B cell (primary cell): Measurements from ENCODE around the gene CAMK2D. TPM values are rescaled to one million over a fixed set of nuclear protein-coding genes. Genes with fewer than 3 reads are reported as not detected.

Experiments used
- ATAC-seq: fragments of 200-7000 bp; cut with Tn5 transposase; one replicate; pipeline ENCODE4 v1.10.0; 2021; ENCODE audit warnings: low read depth, mild to moderate bottlenecking, moderate number of reproducible peaks, moderate library complexity
- CTCF ChIA-PET: fragments of 350-600 bp; sonication (Branson Sonifier 250); formaldehyde crosslinking; loops from one replicate; lab custom pipeline; 2021; ENCODE audit warnings: antibody characterized with exemption, inconsistent platforms; lab: Charles Lee
- POLR2A ChIA-PET: fragments of 350-600 bp; sonication (Branson Sonifier 250); formaldehyde crosslinking; loops from one replicate; lab custom pipeline; 2021; ENCODE audit warnings: antibody characterized with exemption; lab: Charles Lee
- DNase-seq: peaks from one replicate; pipeline ENCODE4 v3.0.0; 2013
- H2AFZ ChIP-seq: 2 replicates; pipeline ENCODE4 v1.6.1; 2012; ENCODE audit warnings: mild to moderate bottlenecking, low read depth, low read length; ENCODE audit not compliant: insufficient read depth, poor library complexity, severe bottlenecking
- H3K27ac ChIP-seq, 2 donors: 1 replicate in 1 of 2; 2 replicates in 1 of 2; pipeline ENCODE4 v1.5.1; 2012 to 2013; ENCODE audit warnings: low read length in 2 of 2, mild to moderate bottlenecking in 2 of 2, moderate library complexity in 1 of 2
- H3K27me3 ChIP-seq, 4 experiments: fragments of 200-600 bp in 1 of 4; sonication (generic) in 1 of 4; replicated peaks in 1 of 4; 1 replicate in 2 of 4; 2 replicates in 2 of 4; pipeline versions ENCODE4 v1.6.1 to v1.7.0; 2013 to 2016; ENCODE audit warnings: low read length in 3 of 4, mild to moderate bottlenecking in 2 of 4, mixed read lengths in 1 of 4, moderate library complexity in 1 of 4; ENCODE audit not compliant: insufficient read depth in 4 of 4, control insufficient read depth in 3 of 4; ENCODE audit errors: control extremely low read depth in 1 of 4
- H3K36me3 ChIP-seq, 2 experiments: replicated peaks in 1 of 2; 1 replicate in 1 of 2; 2 replicates in 1 of 2; pipeline versions ENCODE4 v1.6.1 to v1.7.1; 2013; ENCODE audit warnings: low read length in 1 of 2; ENCODE audit not compliant: insufficient read depth in 2 of 2, control insufficient read depth in 1 of 2; ENCODE audit errors: control extremely low read depth in 1 of 2, extremely low read depth in 1 of 2
- H3K4me1 ChIP-seq, 2 donors: fragments of 200-600 bp in 1 of 2; sonication (generic) in 1 of 2; 1 replicate in 1 of 2; 2 replicates in 1 of 2; pipeline versions ENCODE4 v1.5.1 to v1.6.1; 2013 to 2017; ENCODE audit warnings: low read length in 2 of 2; ENCODE audit not compliant: control insufficient read depth in 2 of 2, insufficient read depth in 2 of 2
- H3K4me2 ChIP-seq: replicated peaks from 2 replicates; pipeline ENCODE3; 2012; ENCODE audit warnings: mild to moderate bottlenecking, low read depth, low read length; ENCODE audit not compliant: poor library complexity, severe bottlenecking
- H3K4me3 ChIP-seq, 5 experiments: fragments of 200-600 bp in 1 of 5; sonication (generic) in 1 of 5; 1 replicate in 3 of 5; 2 replicates in 2 of 5; pipeline versions ENCODE4 v1.5.1 to v1.7.0; 2011 to 2016; ENCODE audit warnings: low read length in 4 of 5, mild to moderate bottlenecking in 4 of 5, low read depth in 2 of 5, control low read depth in 1 of 5, moderate library complexity in 1 of 5; ENCODE audit not compliant: insufficient read depth in 1 of 5; ENCODE audit errors: control extremely low read depth in 1 of 5, extremely low read depth in 1 of 5
- H3K79me2 ChIP-seq: fragments of 200-600 bp; sonication (generic); one replicate; pipeline ENCODE4 v1.6.0; 2016; ENCODE audit warnings: low read length; ENCODE audit not compliant: control insufficient read depth, insufficient read depth
- H3K9ac ChIP-seq: fragments of 200-600 bp; sonication (generic); 2 replicates; pipeline ENCODE4 v1.6.1; 2017; ENCODE audit warnings: mild to moderate bottlenecking, low read length, moderate library complexity
- H3K9me3 ChIP-seq, 3 donors: one replicate each; pipeline versions ENCODE4 v1.6.1 to v1.7.1; 2013; ENCODE audit warnings: low read length in 2 of 3; ENCODE audit not compliant: control insufficient read depth in 2 of 3, insufficient read depth in 1 of 3; ENCODE audit errors: control extremely low read depth in 1 of 3
- H4K20me1 ChIP-seq: 2 replicates; pipeline ENCODE4 v1.6.0; 2012; ENCODE audit warnings: mild to moderate bottlenecking, low read length; ENCODE audit not compliant: insufficient read depth, control insufficient read depth, poor library complexity, severe bottlenecking
- H3K27ac Mint-ChIP-seq: one replicate; pipeline ENCODE4 v1.8.0; 2021; ENCODE audit warnings: mixed read lengths
- H3K27me3 Mint-ChIP-seq: one replicate; pipeline ENCODE4 v1.8.0; 2021; ENCODE audit warnings: mixed read lengths
- H3K4me1 Mint-ChIP-seq: one replicate; pipeline ENCODE4 v1.8.0; 2021; ENCODE audit warnings: mixed read lengths
- H3K4me3 Mint-ChIP-seq: one replicate; pipeline ENCODE4 v1.8.0; 2021; ENCODE audit warnings: mixed read lengths
- H3K9me3 Mint-ChIP-seq: one replicate; pipeline ENCODE4 v1.8.0; 2022; ENCODE audit warnings: mixed read lengths; ENCODE audit not compliant: insufficient read depth
- CTCF ChIP-seq: fragments of 200-600 bp; IDR thresholded peaks from one replicate; pipeline ENCODE4 v1.8.0; 2022; ENCODE audit warnings: antibody characterized with exemption, mild to moderate bottlenecking
- EZH2 ChIP-seq: IDR thresholded peaks from 2 replicates; pipeline ENCODE4 v1.6.1; 2012; ENCODE audit warnings: borderline replicate concordance, low read depth, mild to moderate bottlenecking, moderate library complexity, low read length; ENCODE audit not compliant: insufficient read depth, poor library complexity, severe bottlenecking
- WGBS: methylation state at CpG from one replicate; pipeline ENCODE4 v1.1.5; 2013; ENCODE audit warnings: missing lambda C conversion rate; ENCODE audit not compliant: insufficient coverage; 5-methylcytosine and 5-hydroxymethylcytosine counted together
- intact Hi-C: fragments of 100-400 bp; cut with micrococcal nuclease; formaldehyde crosslinking; loops from one replicate; pipeline ENCODE4 v1.10.0; 2022
- polyA plus RNA-seq: library from polyadenylated mRNA; depleted of rRNA; stranded (reverse); fragments of >200 nt; gene quantifications from 2 replicates; pipeline ENCODE4 v1.2.3, GENCODE V29; 2012
- total RNA-seq, 2 donors: library from RNA; stranded (reverse); fragments of 120-200 nt in 1 of 2; gene quantifications; 1 replicate in 1 of 2; 2 replicates in 1 of 2; pipeline versions ENCODE4 v1.2.3 to v1.2.4, GENCODE V29; 2013 to 2022

The CAMK2D gene
- total and polyA plus RNA-seq, 2 donors (not counting 1 experiment from before 2014, with no cell fraction given) = 26.3 to 57.0 TPM

DNA sequence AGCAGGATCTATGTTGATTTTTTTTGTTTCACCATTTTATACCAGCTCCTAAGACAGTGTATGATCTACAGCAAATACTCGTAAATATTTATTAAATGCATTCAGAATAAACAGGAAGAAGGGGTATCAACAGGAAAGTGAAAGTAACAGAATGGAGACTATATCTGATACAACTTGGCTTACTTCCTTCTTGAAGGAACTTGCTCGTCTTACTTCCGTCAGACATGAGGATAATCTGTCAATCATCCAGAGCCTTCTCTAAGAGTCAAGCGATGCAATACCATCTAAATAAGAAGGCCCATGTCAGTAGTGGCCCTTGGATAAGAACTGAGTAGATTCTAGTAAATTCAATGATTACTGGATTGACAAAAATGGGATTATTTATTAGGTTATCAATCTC lies 84.2 kb downstream of the CAMK2D start:
- peak overlapping the region; percentile 86 for H3K27ac Mint-ChIP-seq
- H3K9me3 Mint-ChIP-seq = peaks cover 4% of the 10 kb centered on the region
- Histone ChIP-seq H3K27me3 (no peaks in the 10 kb centered on the region), H3K36me3 (peaks cover 0 to 20% of the 10 kb centered on the region in 2 experiments), H2AFZ (peak overlapping the region; percentile 49), H4K20me1 (no peaks in the 10 kb centered on the region), H3K9ac (peak overlapping the region; percentile 19), H3K4me3 (peak overlapping the region in 1 of 5 experiments; percentile 50), H3K79me2 (peaks cover 90% of the 10 kb centered on the region), H3K27ac (peak overlapping the region; percentile 53 to 67), H3K9me3 (peaks cover 0 to 3% (median 0%) of the 10 kb centered on the region in 3 donors), H3K4me2 (peak overlapping the region; percentile 53), H3K4me1 (peaks cover 36% of the 10 kb centered on the region in 2 donors)
- POLR2A ChIA-PET = interaction anchor here (1.9 kb wide), 1 partner anchor 83 kb away, joined by 4 read pairs; no protein-coding TSS in a partner anchor
- peaks cover 59% of the 10 kb centered on the region for H3K4me1 Mint-ChIP-seq
- peak overlapping the region; percentile 76 for H3K4me3 Mint-ChIP-seq
- intact Hi-C loops = loop anchor here (5.0 kb wide), 1 partner anchor 35 kb away; no protein-coding TSS in a partner anchor
- H3K27me3 Mint-ChIP-seq = no peaks in the 10 kb centered on the region
- CTCF ChIA-PET = interaction anchor here (1.2 to 2.9 kb wide), 5 partner anchors 10 to 129 kb away, joined by 3 to 12 read pairs (median 4); no protein-coding TSS in a partner anchor
- no CpG with 5 or more reads among the region's 4 CpGs for WGBS
- DNase-seq = peak; percentile 63
- TF ChIP-seq EZH2 = no peak
- no peak for TF ChIP-seq CTCF
- ATAC-seq = peak; percentile 68
